HG03039 (cell line): ENCODE measurements around the gene VPS29.
A peak's percentile ranks its signal among the peaks of the same experiment; 100 is the strongest.
"Not testable (repeated sequence)": the region's sequence is repeated elsewhere in the genome, so short reads cannot be mapped to it uniquely, and the experiment has no call there.

Source experiments
- ATAC-seq: cut with Tn5 transposase; IDR thresholded peaks from one replicate; pipeline ENCODE4 v1.9.1; 2021; ENCODE audit warnings: mild to moderate bottlenecking, moderate library complexity; ENCODE audit not compliant: unreplicated experiment

The VPS29 gene

GRCh38 chr12:110501752-110502738, at the start of gene VPS29, which contains the start of gene RAD9B:
Gene VPS29, minus strand, starts transcription at chr12:110502111. Its CDS starts 60 bp downstream, at chr12:110502051.
Gene RAD9B, plus strand, starts transcription at chr12:110502331. Its CDS starts 7 bp downstream, at chr12:110502338.
- ATAC-seq: peak; percentile 89

GRCh38 chr12:110550981-110551380, 49.1 kb upstream of the VPS29 start:
- ATAC-seq: no peak

GRCh38 chr12:110549716-110550115, 47.8 kb upstream of the VPS29 start:
- ATAC-seq: no peak

GRCh38 chr12:110548678-110549077, 46.8 kb upstream of the VPS29 start:
- ATAC-seq: no peak

GRCh38 chr12:110547090-110547489, 45.2 kb upstream of the VPS29 start:
- ATAC-seq: no peak

- ATAC-seq: no peak
These were observed 44.4 kb upstream of the VPS29 start for GRCh38 chr12:110546339-110546738.

- ATAC-seq: no peak
These were observed 43.9 kb upstream of the VPS29 start for GRCh38 chr12:110545812-110546211.

- not testable (repeated sequence) for ATAC-seq
These were observed 43.3 kb upstream of the VPS29 start for GRCh38 chr12:110545259-110545658.

- ATAC-seq: no peak
These were observed 42.1 kb upstream of the VPS29 start for GRCh38 chr12:110543965-110544364.

GRCh38 chr12:110543252-110543959, 41.5 kb upstream of the VPS29 start:
- ATAC-seq: no peak

- ATAC-seq: no peak
These were observed 38.1 kb upstream of the VPS29 start for GRCh38 chr12:110540048-110540447.

- ATAC-seq: no peak
These were observed 37.1 kb upstream of the VPS29 start for GRCh38 chr12:110538869-110539622.

GRCh38 chr12:110537605-110538409, 35.9 kb upstream of the VPS29 start:
- ATAC-seq: no peak

GRCh38 chr12:110536834-110537604, 35.1 kb upstream of the VPS29 start:
- no peak for ATAC-seq

- ATAC-seq: no peak
These were observed 32.9 kb upstream of the VPS29 start for GRCh38 chr12:110534811-110535210.

- ATAC-seq: no peak
These were observed 31.7 kb upstream of the VPS29 start for GRCh38 chr12:110533607-110534006.

GRCh38 chr12:110532644-110533043, 30.7 kb upstream of the VPS29 start:
- ATAC-seq: no peak

- peak; percentile 52 for ATAC-seq
These were observed 29.9 kb upstream of the VPS29 start for GRCh38 chr12:110531741-110532333.

GRCh38 chr12:110530511-110530910, 28.6 kb upstream of the VPS29 start:
- no peak for ATAC-seq
